NCI-H2171 treated with DMSO at 0.1 percent for 48 hours (cell line): ENCODE measurements around the gene PTCD3.

Experiments used
- DNase-seq: peaks from one replicate; lab custom pipeline; 2025; lab: John Stamatoyannopoulos, UW

PTCD3 gene

GRCh38 chr2:86082756-86083155 lies 23.3 kb upstream of the PTCD3 start:
- DNase-seq: no peak

DNA sequence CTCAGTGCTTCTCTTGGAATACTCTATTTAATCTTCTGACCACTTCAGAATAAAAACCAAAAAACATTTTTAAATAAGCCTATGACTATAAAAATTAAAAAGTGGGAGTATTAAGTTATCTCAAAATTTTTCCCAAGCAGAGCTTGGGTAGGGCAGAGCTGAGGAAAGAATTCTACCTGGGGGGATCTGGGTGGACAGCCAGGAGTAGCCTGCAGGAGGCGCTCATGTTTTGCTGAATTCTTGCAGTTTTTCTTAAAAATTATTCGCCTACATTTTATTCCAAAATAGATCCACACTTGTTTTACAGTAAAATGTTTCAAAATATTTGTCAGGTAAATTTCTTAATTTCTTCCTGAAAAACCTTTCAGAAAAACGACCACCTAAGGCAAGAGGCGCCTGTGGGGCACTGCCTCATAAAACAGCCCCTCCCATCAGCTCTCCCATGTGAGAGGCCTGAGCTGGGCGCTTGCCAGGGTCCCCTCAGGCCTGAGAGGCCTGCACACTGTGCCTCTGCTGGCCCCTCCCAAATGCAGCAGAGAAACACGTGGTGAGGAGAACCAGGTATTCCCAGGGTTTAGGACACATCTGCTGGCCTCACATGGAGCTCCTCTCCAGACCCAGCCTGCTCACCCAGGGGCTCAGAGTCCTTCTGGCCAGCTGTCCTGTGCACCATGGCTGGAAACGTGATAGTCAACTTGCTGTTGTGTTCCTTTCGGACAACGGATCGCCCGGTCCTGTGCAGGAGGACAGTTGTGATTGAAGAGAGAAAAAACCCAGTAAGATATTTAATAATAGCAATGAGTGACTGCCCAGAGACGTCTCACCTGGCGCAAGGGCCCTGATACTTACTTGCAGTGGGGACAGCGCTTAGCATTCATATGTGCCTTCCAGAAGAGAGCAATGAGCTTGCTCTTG lies 17.8 kb upstream of the PTCD3 start:
- no peak for DNase-seq

DNA sequence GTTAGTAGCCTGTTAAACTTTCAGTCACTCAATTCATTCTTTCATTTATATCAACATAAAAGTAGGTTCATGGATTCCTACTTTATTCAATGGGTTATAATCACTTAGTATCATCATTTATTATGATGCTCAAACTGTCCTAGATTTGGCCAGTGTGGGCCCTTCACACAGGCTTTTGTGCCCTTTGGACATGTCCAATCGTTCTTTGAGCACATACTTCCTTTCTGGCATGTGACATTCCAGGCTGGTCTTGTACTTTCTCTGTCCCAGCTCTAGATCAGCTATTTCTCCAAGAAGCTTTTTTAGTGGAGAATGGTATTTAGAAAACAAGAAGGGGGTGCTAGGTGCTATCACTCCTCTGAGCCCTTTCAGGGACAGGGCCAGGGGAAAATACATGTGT lies 11.8 kb upstream of the PTCD3 start:
- DNase-seq: no peak

DNA sequence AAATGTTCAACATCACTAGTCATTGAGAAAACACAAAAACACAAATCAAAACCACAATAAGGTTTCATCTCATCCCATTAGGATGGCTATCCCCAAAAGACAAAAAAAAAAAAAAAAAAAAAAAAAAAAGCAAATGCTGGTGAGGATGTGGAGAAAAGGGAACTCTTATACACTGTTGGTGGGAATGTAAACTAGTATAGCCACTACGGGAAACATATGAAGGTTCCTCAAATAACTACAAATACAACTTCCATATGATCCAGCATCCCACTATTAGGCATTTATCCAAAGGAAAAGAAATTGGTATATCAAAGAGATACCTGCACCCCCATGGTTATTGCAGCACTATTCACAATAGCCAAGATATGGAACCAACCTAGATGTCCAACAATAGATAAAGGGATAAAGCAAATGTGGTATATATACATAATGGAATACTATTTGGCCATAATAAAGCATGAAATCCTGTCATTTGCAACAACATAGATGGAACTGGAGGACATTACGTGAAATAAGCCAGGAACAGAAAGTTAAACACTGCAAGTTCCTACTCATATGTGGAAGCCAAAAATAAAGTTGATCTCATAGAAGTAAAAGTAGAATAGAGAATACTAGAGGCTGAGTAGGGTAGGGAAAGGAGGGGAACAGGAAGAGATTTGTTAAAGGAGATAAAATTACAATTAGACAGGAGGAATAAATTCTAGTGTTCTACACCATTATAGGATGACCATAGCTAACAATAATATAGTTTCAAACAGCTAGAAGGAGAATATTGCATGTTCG lies 8.7 kb upstream of the PTCD3 start:
- DNase-seq: no peak

DNA sequence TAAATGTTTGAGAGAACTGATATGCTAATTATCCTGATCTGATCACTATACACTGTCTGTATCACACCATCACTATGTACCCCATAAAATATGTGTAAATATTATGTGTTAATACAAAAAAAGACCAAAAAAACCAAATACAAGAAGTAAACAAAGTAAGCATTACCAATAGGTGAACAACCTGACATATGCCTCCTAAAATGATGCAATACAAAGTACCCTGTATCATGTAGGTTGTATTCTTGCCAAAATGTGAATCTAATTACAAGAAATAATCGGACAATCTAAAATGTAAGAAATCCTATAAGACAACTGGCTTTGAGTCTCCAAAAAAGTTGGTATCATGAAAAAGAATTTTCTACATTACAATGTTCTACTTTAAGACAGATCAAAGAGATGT lies 8.1 kb upstream of the PTCD3 start:
- no peak for DNase-seq

DNA sequence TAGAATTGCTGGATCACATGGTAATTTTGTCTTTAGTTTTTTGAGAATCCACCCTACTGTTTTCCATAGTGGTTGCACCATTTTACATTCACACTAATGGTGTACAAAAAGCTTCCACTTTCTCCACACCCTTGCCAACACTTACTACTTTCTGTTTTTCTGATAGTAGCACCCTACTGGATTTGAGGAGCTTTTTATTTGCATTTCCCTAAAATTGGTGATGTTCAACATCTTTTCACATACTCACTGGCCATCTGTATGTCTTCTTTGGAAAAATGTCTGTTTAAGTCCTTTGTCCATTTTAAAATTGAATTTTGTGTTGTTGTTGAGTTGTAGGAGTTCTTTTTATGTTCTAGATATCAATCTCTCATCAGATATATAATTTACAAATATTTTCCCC lies 3.9 kb upstream of the PTCD3 start:
- DNase-seq: no peak

- peak; percentile 96 for DNase-seq
These were observed 625 bp upstream of the PTCD3 start, which contains the start of gene POLR1A for GRCh38 chr2:86105252-86105968. Gene POLR1A (minus strand): TSS chr2:86105886. CDS start chr2:86105776, 110 bp downstream.

GRCh38 chr2:86107031-86107430 lies 996 bp downstream of the PTCD3 start:
- DNase-seq: no peak

DNA sequence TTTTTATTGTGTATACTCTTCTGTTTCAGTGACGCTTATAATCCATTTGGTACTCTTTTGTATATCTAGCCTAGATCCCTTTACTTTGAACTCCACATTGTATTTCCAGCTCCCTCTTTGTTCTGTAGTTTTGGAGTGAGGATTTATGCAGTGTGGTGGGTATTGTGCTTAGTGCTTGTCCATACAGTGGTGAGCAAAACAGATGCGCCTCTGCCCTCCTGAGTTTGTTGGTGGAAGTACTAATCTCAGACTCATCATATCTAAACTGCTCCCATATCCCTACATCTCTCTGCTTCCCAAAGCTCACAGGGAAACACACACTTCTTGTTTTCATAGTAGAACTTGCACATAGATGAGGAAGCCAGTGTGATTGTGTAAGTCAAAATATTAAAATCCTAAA lies 12.1 kb downstream of the PTCD3 start:
- no peak for DNase-seq

GRCh38 chr2:86123328-86123925 lies 17.4 kb downstream of the PTCD3 start:
- DNase-seq: no peak

- no peak for DNase-seq
These were observed 18.6 kb downstream of the PTCD3 start for GRCh38 chr2:86124683-86125082.

DNA sequence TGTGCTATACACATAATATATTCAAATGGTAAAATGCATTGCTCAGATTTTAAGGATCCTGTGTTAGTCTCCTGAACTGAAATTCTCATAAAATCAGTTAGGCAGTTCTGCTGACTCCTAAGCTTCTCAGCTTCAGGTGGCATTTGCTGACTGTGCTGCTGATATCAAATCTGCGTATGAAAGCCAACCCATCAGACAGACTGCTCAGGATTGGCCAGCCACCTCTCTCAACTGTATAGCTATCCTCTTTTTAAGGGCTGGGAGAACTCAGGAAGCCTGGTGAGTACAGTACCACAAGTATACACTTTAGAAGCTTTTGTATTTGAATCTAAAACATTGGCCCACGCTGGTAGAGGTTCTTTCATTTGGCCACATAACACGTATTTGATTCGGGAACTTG lies 28.7 kb downstream of the PTCD3 start:
- no peak for DNase-seq

DNA sequence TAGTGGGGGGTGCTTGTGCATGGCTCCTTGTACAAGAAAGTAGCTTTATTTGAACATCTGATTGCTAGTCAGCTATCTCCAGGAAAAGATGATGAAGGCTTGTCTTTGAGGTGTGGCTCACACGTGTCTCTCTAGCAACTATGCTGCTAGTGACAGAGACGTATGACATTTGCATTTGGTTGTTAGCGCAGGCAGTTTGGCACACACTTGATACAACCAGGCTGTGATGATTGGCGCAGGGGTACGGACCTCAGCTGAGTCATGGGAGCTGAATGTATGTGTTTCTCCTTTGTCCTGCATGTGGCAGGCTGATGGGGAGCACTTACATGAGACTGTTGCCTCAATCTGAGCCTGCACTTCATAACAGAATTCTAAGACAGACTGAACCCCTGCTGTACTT lies 29.6 kb downstream of the PTCD3 start:
- no peak for DNase-seq

GRCh38 chr2:86136141-86136540 lies 30.1 kb downstream of the PTCD3 start:
- no peak for DNase-seq

DNA sequence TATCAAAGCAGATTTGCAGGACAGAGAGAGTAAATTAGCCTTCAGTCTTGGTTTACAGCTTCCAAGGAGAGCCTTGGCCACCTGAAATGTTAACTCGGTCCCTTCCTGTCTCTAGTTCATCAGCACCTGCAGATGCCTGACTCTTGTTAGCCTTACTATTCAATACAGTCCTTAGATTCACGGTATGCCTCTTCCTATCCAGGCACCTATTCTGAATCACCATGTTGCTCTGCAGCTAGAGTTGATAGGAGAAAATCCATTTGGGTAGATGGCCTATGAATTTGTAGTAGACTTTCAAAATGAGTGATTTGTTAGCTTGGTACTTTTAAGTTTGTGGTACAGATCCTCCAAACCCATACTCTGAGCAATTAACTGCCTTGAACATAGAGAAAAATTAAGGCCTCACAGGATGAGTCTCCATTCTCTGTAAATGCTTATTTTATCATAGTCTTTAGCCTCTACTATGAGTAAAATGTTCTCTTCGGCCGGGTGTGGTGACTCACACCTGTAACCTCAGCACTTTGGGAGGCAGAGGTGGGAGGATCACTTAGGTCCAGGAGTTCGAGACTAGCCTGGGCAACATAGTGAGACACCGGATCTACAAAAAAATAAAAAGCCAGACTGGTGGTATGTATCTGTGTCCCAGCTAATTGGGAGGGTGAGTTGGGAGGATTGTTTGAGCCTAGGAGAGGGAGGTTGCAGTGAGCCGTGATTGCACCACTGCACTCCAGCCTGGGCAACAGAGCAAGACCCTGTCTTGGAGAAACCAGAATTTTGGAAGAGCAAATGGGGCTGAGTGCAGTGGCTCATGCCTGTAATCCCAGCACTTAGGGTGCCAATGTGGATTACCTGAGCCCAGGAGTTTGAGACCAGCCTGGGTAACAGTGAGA lies 32.9 kb downstream of the PTCD3 start:
- DNase-seq: no peak

GRCh38 chr2:86139981-86140380 lies 33.9 kb downstream of the PTCD3 start:
- DNase-seq: no peak

DNA sequence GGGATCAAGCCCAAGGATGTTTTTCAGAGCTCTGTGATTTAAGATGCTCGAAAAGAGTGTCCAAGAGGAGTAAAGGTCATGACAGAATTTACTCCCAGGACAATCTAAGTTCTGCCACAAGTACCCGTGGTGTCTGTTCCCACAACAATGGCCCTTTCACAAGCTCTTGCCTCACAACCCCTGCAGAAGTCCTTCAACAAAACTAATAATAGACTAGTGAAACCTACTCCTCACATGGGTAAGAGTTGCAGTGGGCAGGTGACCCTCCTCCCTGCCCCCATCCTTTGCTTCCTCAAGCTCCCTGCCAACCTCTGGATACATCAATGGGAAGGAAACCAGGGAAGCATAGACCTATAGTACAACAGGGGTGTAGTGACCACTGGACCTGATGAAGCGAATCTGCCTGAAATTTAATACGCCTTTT lies 34.9 kb downstream of the PTCD3 start:
- no peak for DNase-seq

DNA sequence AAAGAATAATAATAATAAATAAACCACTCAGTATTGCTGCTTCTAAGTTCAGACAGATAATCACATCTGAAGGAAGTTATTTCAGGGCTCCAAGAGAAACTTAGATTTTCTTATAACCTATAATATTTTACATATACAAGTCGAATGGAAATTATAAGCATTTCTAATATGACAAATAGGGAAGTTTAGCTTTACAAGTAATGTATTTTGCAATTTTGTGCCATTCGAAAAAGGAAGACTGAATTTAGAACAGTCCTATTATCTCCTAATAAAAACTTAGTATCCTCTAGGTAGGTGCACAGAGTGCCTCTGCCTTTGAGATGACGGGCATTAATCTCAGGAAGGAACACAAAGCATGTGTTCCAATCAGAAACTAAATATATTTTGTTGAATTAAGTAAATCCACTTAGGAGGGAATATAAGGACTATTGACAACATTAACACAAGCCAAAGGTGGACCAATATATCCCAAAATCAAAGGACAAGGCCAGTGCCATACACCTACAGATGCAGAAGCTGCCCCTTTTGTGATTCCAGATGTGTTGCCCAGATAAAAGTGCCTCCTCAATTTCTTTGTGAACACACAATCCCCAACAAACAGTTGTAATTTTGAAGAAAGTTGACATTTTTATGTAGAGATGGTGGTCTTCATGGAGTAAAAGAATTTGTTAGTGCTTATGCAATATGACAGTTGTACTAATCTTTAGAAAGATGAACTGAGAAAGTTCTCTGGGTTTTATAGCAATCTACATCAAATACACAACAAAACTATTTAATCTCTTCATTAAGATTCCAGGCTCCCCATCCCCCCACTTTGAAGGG lies 36.6 kb downstream of the PTCD3 start:
- DNase-seq: no peak

GRCh38 chr2:86143307-86143706 lies 37.3 kb downstream of the PTCD3 start:
- no peak for DNase-seq
